ENCODE measurements around the gene TACR3.

DNA sequence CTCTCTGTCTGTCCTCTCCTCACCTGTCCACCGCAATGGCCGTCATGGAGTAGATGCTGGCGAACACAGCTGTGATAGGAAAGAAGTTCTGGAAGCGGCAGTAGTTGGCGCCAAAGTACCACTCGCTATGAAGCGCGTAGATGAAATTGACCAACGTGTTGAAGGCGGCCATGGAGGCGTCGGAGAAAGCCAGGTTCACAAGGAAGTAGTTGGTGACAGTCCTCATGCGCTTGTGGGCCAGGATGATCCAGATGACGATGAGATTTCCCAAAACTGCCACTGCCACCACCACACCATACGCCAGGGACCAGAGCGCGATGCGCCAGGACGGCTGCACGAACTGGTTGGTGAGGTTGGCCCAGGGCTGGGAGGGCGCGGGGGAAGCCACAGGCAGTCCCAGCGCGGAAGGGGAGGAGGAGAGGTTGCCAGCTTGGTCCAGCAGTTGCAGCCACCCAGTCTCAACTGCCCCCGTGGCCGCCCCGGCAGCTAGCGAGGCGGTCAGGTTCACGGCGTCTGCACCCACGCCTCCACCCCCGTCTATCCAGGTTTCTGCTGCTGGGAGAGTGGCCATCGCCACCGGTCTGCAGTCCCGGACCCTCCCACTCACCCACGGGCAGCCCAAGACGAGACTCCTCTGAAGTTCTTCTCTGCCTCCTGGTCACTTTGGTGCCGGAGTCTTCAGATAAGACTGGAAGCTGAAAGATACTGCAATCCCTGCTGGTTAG lies 518 bp downstream of the TACR3 start:
- no peak for TF ChIP-seq ZNF671 (CRISPR knock-in tag; IDR thresholded peaks at IDR 0.05)
- TF ChIP-seq, protein P1, sequence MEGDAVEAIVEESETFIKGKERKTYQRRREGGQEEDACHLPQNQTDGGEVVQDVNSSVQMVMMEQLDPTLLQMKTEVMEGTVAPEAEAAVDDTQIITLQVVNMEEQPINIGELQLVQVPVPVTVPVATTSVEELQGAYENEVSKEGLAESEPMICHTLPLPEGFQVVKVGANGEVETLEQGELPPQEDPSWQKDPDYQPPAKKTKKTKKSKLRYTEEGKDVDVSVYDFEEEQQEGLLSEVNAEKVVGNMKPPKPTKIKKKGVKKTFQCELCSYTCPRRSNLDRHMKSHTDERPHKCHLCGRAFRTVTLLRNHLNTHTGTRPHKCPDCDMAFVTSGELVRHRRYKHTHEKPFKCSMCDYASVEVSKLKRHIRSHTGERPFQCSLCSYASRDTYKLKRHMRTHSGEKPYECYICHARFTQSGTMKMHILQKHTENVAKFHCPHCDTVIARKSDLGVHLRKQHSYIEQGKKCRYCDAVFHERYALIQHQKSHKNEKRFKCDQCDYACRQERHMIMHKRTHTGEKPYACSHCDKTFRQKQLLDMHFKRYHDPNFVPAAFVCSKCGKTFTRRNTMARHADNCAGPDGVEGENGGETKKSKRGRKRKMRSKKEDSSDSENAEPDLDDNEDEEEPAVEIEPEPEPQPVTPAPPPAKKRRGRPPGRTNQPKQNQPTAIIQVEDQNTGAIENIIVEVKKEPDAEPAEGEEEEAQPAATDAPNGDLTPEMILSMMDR (IDR thresholded peaks at IDR 0.05) = no peak

All from WTC11 (cell line).